Suppressor macrophage treated with lipopolysaccharide for 1 hour (primary cell): Measurements from ENCODE around the gene ADAM10.

Source experiments
- DNase-seq, 3 donors: peaks; one replicate each; pipeline ENCODE4 v3.0.0-alpha.2; 2020 to 2022

The ADAM10 gene

GRCh38 chr15:58707397-58707796 lies 42.1 kb downstream of the ADAM10 start:
- DNase-seq = no peak

GRCh38 chr15:58705105-58705504 lies 44.4 kb downstream of the ADAM10 start:
- DNase-seq = no peak

DNA sequence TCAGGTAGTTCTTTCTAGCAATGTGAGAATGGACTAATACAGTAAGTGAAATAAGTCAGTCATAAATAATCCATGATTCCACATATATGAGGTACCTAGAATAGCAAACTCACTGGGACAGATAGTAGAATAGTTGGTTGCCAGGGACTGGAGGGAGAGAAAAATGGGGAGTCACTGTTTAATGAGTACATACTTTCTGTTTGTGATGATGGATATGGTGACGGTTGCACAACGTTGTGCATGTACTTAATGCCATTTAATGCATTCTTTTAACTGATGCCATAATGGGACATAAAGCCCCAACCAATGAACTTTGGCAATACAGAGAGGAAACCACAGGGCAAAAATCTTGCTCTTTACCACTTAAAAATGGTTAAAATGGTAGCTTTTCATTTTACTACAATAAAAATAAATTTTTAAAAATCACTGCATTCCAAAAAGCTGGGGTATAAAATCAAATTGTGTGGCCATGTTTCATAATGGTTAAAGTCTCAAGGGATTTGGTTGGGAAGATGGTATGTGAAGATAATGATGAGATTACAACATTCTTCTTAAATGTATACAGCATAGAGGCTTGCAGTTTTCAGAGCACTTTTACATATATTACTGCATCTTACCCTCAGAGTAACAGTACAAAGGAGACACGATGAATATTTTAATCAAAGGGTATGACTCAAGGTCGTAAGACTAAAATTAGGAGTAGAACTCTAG lies 45.2 kb downstream of the ADAM10 start:
- no peak for DNase-seq

DNA sequence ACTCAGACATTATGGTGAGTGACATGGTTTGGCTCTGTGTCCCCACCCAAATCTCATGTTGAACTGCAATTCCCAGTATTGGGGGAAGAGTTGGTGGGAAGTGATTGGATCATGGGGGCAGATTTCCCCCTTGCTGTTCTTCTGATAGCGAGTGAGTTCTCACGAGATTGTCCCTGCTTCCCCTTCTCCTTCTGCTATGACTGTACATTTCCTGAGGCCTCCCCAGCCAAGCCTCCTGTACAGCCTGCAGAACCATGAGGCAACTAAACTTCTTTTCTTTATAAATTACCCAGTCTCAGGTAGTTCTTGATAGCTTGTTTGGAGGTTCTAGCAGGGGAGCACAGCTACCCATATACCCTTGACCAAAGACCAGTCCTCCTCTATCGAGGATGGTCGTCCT lies 45.9 kb downstream of the ADAM10 start:
- DNase-seq = peak in 2 of 3 donors; percentile 15 to 20

GRCh38 chr15:58702233-58702632 lies 47.3 kb downstream of the ADAM10 start:
- no peak for DNase-seq

GRCh38 chr15:58701376-58701775 lies 48.1 kb downstream of the ADAM10 start:
- DNase-seq = no peak

DNA sequence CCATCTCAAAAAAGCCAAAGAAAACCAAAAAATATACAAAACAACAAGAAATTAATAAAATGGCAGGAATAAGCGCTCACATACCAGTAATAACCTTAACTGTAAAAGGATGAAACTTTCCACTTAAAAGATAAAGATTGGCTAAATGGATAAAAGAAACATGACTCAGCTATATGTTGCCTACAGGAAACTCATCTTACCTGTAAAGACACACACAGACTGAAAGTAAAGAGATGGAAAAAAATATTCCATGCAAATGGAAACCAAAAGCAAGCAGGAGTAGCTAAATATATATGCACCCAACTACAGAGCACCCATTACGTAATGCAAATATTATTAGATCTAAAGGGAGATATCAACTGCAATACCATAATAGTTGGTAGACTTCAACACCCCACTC lies 49.7 kb downstream of the ADAM10 start:
- no peak for DNase-seq

GRCh38 chr15:58698887-58699641 lies 50.4 kb downstream of the ADAM10 start:
- DNase-seq = no peak

DNA sequence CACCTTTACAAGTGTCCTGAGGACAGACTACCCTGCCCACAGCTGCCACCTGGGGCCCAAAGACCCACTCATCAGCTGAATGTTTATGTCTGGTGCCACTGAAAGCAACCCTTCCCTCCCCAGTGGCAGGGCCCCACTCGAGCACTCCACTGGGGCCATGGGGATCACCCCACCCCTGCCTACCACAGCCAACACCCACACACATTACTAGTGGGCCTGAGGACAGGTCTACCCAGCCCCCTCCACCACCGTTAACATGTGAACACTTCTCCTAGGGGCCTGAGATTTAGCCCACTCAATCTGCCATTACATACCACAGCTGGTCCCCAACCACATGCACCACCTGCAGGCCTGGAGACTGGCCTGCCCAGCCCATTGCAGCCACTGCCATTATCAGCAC lies 52.3 kb downstream of the ADAM10 start:
- no peak for DNase-seq

- no peak for DNase-seq
Measured at GRCh38 chr15:58696738-58697137, 52.8 kb downstream of the ADAM10 start.

- no peak for DNase-seq
Measured at GRCh38 chr15:58694641-58695398, 54.7 kb downstream of the ADAM10 start.

DNA sequence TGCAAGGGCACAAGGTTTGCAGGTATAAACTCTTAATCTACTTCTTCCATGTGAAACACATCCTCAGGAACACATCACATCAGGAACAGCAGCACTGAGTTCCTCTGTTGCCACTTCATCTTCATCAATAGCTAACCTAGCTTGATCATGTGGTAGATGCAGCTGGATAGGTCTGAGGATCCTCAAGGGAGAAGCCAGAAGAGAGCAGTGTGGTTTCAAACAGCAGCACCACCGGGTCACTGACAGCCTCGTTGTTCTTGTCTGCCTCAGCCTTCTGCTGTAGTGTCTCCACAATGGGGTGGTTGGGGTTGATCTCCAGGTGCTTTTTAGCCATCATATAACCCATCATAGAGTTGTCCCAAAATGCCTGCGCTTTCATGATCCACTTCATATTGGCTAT lies 58.8 kb downstream of the ADAM10 start:
- no peak for DNase-seq

- DNase-seq = no peak
Measured at GRCh38 chr15:58689646-58690045, 59.9 kb downstream of the ADAM10 start.

GRCh38 chr15:58686286-58686685 lies 63.2 kb downstream of the ADAM10 start:
- no peak for DNase-seq

DNA sequence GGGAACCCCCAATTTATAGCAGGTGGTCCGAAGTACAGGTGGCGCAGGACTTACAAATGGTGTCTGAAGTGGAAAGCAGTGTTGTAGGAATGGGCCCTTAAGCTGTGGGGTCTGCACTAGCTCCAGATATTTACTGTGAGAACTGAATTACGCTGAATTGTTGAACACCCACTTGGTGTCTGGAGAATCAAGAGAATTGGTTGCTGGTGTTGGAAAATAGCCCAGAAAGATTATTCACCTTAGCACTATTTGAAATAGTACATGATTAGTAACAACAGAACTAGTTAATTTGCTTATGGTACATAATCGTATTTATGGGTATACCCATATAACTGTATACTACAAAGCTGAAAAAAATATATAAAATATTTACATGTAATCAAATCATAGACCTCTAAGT lies 64.8 kb downstream of the ADAM10 start:
- no peak for DNase-seq

- no peak for DNase-seq
Measured at GRCh38 chr15:58684036-58684710, 65.3 kb downstream of the ADAM10 start.

DNA sequence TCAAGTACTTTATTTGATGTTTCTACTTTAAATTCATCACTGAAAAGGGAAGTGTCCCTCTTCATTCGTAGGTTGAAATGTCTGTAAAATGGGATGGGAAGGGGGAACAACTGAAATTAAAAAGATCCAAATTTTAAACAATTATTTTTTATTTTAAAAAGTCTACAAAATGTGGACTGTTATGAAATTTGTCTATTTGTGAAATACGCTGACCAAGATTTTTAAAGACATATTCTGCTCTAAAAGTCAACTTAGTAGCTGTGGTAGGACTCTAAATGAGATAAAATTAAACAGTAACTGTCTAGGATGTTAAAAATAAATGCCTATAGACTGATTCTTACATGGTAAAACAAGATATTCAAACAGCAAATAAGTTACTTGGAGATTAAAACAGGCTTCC lies 67.3 kb downstream of the ADAM10 start:
- no peak for DNase-seq

DNA sequence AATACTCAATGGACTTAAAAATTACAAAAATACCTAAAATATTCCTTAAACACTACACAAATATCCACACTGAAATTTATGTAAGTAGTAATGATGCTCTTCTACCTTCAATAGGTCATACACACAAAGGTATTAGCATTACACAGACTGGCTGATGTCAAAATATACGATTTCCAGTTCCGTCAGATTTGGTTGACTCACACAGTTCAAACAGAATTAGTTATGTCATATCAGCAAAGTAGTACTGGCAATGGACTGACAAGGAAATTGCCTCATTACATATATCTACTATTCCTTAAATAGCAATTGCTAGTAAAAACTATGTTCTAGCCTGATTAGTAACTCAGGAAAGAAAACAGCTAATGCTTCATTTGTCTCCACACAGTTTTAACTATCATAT lies 70.8 kb downstream of the ADAM10 start:
- peak; percentile 16 to 67 (median 64) for DNase-seq

DNA sequence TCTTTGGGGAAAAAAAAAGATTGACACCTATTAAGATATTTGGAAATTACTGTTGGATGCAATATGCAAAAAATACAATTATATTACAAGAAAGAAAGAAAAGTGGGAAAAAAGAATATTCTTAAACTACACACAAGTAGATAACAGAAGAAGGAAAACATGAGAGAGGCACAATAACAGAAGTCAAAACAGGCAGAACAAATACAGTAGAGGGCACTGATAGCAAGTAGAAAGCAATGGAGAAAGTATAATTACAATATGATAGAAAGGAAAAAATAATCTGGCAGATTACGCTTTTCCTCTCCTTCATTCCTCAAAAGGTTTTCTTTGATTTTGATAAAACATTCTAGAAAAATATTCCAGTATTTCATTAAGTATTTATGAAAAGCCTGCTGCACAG lies 72.1 kb downstream of the ADAM10 start:
- DNase-seq = no peak

- no peak for DNase-seq
Measured at GRCh38 chr15:58676766-58677165, 72.7 kb downstream of the ADAM10 start.

DNA sequence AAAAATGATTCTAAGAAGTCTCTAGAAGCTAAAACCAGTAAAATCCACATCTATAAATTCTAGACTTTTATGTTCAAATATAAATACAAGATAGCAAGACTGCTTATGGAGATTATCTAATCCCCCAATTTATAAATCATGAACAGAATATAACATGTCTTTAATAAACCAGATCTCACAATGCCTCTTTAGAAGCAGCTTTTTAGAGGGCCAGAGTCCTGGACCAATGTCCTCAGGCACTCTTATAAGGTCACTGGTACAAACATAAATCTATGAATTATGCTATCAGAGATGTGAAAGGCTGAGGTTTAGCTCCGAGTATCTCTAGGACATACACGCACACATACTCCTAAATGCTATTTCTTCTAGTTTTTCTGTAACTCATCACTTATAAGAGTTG lies 78.3 kb downstream of the ADAM10 start:
- no peak for DNase-seq

GRCh38 chr15:58669108-58669507 lies 80.4 kb downstream of the ADAM10 start:
- no peak for DNase-seq

DNA sequence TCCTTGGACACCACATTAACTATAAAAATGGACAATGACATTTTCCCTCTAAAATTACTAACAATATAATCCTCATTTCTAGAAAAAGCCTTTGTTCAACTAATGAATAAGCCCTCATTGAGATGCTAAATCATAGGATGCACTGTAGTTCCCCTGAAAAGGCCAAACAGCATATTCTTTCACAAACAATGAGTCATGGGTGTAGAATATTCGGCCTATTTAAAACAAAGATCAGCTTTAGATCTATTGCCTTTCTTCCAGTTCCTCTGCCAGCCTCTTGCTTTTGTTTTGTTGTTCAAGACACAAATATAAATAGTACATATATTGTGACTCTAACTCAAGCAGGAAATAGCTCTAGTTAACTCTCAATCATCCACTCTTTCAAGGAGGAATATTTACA lies 82.5 kb downstream of the ADAM10 start:
- peak; percentile 58 to 85 (median 84) for DNase-seq
